ENCODE measurements around the gene TJP3.
A peak's percentile ranks its signal among the peaks of the same experiment; 100 is the strongest.

TJP3 gene

DNA sequence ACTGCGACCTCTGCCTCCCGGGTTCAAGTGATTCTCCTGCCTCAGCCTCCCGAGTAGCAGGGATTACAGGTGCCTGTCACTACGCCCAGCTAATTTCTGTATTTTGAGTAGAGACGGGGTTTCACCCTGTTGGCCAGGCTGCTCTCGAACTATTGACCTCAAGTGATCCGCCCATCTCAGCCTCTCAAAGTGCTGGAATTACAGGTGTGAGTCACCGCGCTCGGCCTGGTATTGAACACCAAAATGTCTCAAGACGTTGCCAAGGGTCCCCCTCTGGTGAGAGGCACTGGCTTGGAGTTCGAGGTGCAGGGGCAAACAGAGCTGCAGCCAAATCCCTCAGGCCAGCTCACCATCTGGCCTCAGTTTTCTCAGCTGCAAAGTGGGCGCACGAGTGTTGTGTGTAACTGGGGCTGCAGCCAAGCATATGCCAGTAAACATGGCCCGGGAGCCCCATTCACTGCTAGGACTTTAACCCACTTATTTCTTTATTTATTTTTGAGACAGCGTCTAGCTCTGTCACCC lies 8.0 kb downstream of the TJP3 start:
- no peak for DNase-seq

DNA sequence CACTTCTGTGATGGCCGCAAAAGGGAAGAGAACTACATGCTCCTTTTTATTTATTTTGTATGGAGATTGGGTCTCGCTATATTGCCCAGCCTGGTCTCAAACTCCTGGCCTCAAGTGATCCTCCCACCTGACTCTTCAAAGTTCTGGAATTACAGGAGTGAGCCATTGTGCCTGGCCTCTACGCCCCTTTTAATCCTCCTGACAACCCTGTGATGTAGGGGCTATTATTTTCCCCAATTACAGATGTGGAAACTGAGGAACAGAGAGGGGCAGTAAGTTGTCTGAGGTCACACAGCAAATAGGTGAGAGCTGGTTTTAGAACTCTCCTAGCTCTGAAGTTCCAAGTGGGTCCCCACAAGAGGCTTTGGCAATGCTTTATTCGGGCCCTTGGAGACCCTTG lies 11.7 kb downstream of the TJP3 start:
- DNase-seq, result no peak

- no peak for DNase-seq
Observed at GRCh38 chr19:3720349-3720917, 12.2 kb downstream of the TJP3 start.

GRCh38 chr19:3721131-3721886 lies 13.1 kb downstream of the TJP3 start:
- peak; percentile 81 for DNase-seq

GRCh38 chr19:3721887-3722442 lies 13.8 kb downstream of the TJP3 start:
- no peak for DNase-seq

GRCh38 chr19:3722443-3723109 lies 14.4 kb downstream of the TJP3 start:
- DNase-seq, result no peak

- DNase-seq, result no peak
Observed at GRCh38 chr19:3723110-3723488, 14.9 kb downstream of the TJP3 start.

DNA sequence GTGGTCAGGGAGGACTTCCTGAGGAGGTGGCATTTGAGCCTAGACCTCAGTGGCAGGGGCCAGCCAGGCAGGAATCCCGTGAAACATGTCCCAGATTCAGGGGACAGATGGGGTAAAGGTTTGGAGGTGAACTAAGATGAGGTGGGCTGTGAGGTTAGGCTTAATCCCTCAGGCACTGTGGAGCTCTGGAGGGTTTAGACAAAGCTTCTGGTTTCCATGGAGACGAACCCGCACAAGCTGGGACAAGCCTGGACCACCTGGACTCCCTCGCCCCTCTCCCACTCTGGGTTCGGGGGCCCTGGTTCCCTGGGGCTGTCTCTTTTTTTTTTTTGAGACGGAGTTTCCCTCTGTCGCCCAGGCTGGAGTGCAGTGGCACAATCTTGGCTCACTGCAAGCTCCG lies 15.7 kb downstream of the TJP3 start:
- no peak for DNase-seq

- no peak for DNase-seq
Observed at GRCh38 chr19:3725121-3725520, 16.9 kb downstream of the TJP3 start.

- no peak for DNase-seq
Observed at GRCh38 chr19:3725640-3726310, 17.6 kb downstream of the TJP3 start.

DNA sequence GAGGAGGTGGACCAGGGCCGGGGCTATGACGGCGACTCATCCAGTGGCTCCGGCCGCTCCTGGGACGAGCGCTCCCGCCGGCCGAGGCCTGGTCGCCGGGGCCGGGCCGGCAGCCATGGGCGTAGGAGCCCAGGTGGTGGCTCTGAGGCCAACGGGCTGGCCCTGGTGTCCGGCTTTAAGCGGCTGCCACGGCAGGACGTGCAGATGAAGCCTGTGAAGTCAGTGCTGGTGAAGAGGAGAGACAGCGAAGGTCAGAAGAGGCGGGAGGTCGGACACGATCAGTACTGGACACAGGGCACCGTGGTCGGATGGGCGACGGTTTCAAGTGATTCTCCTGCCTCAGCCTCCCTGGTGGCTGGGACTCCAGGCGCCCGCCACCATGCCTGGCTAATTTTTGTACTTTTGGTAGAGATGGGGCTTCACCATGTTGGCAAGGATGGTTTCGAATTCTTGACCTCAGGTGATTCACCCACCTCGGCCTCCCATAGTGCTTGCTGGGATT lies 22.3 kb downstream of the TJP3 start:
- no peak for DNase-seq

- DNase-seq, result no peak
Observed at GRCh38 chr19:3732108-3732507, 23.9 kb downstream of the TJP3 start.

- no peak for DNase-seq
Observed at GRCh38 chr19:3733549-3734309, 25.5 kb downstream of the TJP3 start.

DNA sequence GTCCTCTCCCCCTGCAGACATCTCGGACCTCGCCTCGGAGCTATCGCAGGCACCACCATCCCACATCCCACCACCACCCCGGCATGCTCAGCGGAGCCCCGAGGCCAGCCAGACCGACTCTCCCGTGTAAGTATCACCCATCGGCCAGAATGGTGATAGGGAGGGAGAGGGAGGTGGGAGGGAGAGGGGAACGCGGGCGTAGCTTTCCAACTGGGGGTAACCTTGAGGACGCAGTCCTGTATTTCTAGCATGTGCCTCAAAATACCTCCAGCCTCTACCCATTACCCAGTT lies 26.1 kb downstream of the TJP3 start:
- DNase-seq, result no peak

GRCh38 chr19:3736106-3736724 lies 28.0 kb downstream of the TJP3 start:
- DNase-seq, result no peak

- no peak for DNase-seq
Observed at GRCh38 chr19:3737487-3738205, 29.5 kb downstream of the TJP3 start.

DNA sequence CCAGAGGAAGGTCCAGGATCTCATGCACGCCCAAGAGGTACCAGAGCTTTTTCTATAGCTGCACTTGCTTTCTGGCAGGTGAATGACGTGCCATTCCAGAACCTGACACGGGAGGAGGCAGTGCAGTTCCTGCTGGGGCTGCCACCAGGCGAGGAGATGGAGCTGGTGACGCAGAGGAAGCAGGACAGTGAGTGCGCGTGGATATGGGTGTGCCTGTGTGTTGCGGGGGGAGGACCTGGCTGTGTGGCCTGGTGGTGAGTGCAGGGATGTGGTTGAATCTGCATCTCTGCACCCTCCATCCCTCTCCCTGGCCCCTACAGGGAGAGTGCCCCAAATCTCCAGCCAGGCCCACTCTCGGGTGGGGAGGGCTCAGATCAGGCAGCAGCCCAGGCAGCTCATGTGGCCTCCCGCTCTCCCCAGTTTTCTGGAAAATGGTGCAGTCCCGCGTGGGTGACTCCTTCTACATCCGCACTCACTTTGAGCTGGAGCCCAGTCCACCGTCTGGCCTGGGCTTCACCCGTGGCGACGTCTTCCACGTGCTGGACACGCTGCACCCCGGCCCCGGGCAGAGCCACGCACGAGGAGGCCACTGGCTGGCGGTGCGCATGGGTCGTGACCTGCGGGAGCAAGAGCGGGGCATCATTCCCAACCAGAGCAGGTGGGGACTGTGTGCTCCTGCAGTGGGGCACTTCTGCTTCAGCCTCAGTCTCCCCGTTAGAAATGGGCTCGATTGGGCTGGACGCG lies 30.5 kb downstream of the TJP3 start:
- no peak for DNase-seq

GRCh38 chr19:3740431-3740830 lies 32.2 kb downstream of the TJP3 start:
- DNase-seq, result no peak

DNA sequence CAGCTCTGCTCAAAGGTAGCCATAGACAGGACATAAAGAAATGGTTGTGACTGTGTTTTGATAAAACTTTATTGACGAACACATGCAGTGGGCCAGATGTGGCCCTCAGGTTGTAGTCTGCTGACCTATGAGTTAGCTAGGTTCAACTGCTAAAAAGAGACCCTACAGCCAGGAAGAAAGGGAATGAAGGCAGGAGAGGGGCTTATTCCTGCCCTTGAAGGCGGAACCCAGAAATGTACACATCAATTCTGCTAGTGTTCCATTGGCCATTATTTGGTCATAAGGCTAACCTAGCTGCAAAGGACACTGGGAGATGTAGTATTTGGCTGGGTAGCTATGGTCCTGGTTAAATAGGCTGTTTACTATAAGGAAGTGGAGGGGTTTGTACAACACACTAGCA lies 35.3 kb downstream of the TJP3 start:
- DNase-seq, result no peak

- no peak for DNase-seq
Observed at GRCh38 chr19:3745363-3746045, 37.3 kb downstream of the TJP3 start.

Data from activated CD4-positive, alpha-beta T cell treated with anti-CD3 and anti-CD28 coated beads, Interleukin-2, amount 50 U/mL, for 16 hours (primary cell).